CD14-positive monocyte (primary cell): ENCODE results near the gene JMJD7. TPM values are rescaled to one million over a fixed set of nuclear protein-coding genes. Genes with fewer than 3 reads are reported as not detected.

Source experiments
- DNase-seq, 3 donors: peaks; one replicate each; pipeline ENCODE4 v3.0.0-alpha.2; 2011 to 2022
- H2AFZ ChIP-seq: 2 replicates; pipeline ENCODE4 v1.6.0; 2012; ENCODE audit warnings: mild to moderate bottlenecking, low read depth, low read length, inconsistent platforms; ENCODE audit not compliant: insufficient read depth, poor library complexity, severe bottlenecking
- H3K27ac ChIP-seq, 2 donors: 1 replicate in 1 of 2; 2 replicates in 1 of 2; pipeline ENCODE4 v1.5.1; 2012 to 2013; ENCODE audit warnings: low read length in 2 of 2, control low read depth in 1 of 2, inconsistent platforms in 1 of 2, low read depth in 1 of 2, mild to moderate bottlenecking in 1 of 2
- H3K27me3 ChIP-seq, 2 donors: one replicate each; pipeline versions ENCODE4 v1.6.0 to v1.6.1; 2011 to 2013; ENCODE audit warnings: low read length in 2 of 2; ENCODE audit not compliant: control insufficient read depth in 2 of 2, insufficient read depth in 2 of 2
- H3K36me3 ChIP-seq, 2 donors: replicated peaks in 1 of 2; 1 replicate in 1 of 2; 2 replicates in 1 of 2; pipeline versions ENCODE4 v1.5.1 to v1.6.1; 2012 to 2013; ENCODE audit warnings: low read length in 2 of 2, control low read depth in 1 of 2, inconsistent platforms in 1 of 2, mild to moderate bottlenecking in 1 of 2; ENCODE audit not compliant: insufficient read depth in 2 of 2, control insufficient read depth in 1 of 2
- H3K4me1 ChIP-seq, 2 donors: 1 replicate in 1 of 2; 2 replicates in 1 of 2; pipeline versions ENCODE4 v1.5.1 to v1.6.1; 2012 to 2013; ENCODE audit warnings: low read length in 2 of 2, control low read depth in 1 of 2, inconsistent platforms in 1 of 2, mild to moderate bottlenecking in 1 of 2, moderate library complexity in 1 of 2; ENCODE audit not compliant: insufficient read depth in 2 of 2, control insufficient read depth in 1 of 2
- H3K4me2 ChIP-seq: replicated peaks from 2 replicates; pipeline ENCODE3; 2012; ENCODE audit warnings: low read length, moderate library complexity, mild to moderate bottlenecking; ENCODE audit not compliant: poor library complexity, severe bottlenecking; ENCODE audit errors: extremely low read depth
- H3K4me3 ChIP-seq, 3 experiments: fragments of 200-600 bp in 1 of 3; sonication (generic) in 1 of 3; replicated peaks in 1 of 3; 1 replicate in 2 of 3; 2 replicates in 1 of 3; pipeline ENCODE4 v1.5.1; 2011 to 2013; ENCODE audit warnings: low read length in 3 of 3, mild to moderate bottlenecking in 3 of 3, control low read depth in 2 of 3, low read depth in 2 of 3, inconsistent platforms in 1 of 3, moderate library complexity in 1 of 3
- H3K79me2 ChIP-seq: 2 replicates; pipeline ENCODE4 v1.6.0; 2012; ENCODE audit warnings: mild to moderate bottlenecking, control low read depth, inconsistent platforms, low read length, moderate library complexity; ENCODE audit not compliant: insufficient read depth
- H3K9ac ChIP-seq: 2 replicates; pipeline ENCODE4 v1.6.0; 2017; ENCODE audit warnings: low read length, mild to moderate bottlenecking; ENCODE audit not compliant: insufficient read depth, poor library complexity, severe bottlenecking
- H3K9me3 ChIP-seq, 2 donors: replicated peaks in 1 of 2; 1 replicate in 1 of 2; 2 replicates in 1 of 2; pipeline versions ENCODE4 v1.5.1 to v1.6.1; 2012 to 2013; ENCODE audit warnings: low read length in 2 of 2, control low read depth in 1 of 2; ENCODE audit not compliant: control insufficient read depth in 1 of 2, insufficient read depth in 1 of 2
- H4K20me1 ChIP-seq: 2 replicates; pipeline ENCODE4 v1.6.0; 2012; ENCODE audit warnings: mild to moderate bottlenecking, low read length, control low read depth, moderate library complexity; ENCODE audit not compliant: insufficient read depth
- H3K27ac Mint-ChIP-seq, 7 donors: one replicate each; pipeline ENCODE4 v1.8.0; 2020; ENCODE audit warnings: mild to moderate bottlenecking in 7 of 7, mixed read lengths in 7 of 7, moderate library complexity in 6 of 7, inconsistent platforms in 2 of 7
- H3K27me3 Mint-ChIP-seq, 3 donors: one replicate each; pipeline ENCODE4 v1.8.0; 2021 to 2022; ENCODE audit warnings: low read depth in 3 of 3, mild to moderate bottlenecking in 3 of 3, mixed read lengths in 3 of 3, moderate library complexity in 3 of 3, inconsistent platforms in 1 of 3
- H3K36me3 Mint-ChIP-seq, 2 donors: one replicate each; pipeline ENCODE4 v1.8.0; 2020; ENCODE audit warnings: mixed read lengths in 2 of 2, inconsistent platforms in 1 of 2, mild to moderate bottlenecking in 1 of 2
- H3K4me1 Mint-ChIP-seq: one replicate; pipeline ENCODE4 v1.8.0; 2020; ENCODE audit warnings: mild to moderate bottlenecking, mixed read lengths
- H3K4me3 Mint-ChIP-seq, 2 donors: one replicate each; pipeline ENCODE4 v1.8.0; 2020; ENCODE audit warnings: mild to moderate bottlenecking in 2 of 2, mixed read lengths in 2 of 2, moderate library complexity in 1 of 2
- H3K9me3 Mint-ChIP-seq, 7 donors: one replicate each; pipeline ENCODE4 v1.8.0; 2020 to 2022; ENCODE audit warnings: mixed read lengths in 7 of 7, mild to moderate bottlenecking in 6 of 7, moderate library complexity in 6 of 7, inconsistent platforms in 2 of 7
- CTCF ChIP-seq: fragments of 200-600 bp; IDR thresholded peaks from one replicate; pipeline ENCODE4 v1.8.0; 2022; ENCODE audit warnings: antibody characterized with exemption, mild to moderate bottlenecking
- WGBS: methylation state at CpG from one replicate; pipeline ENCODE4 v1.1.5; 2013; ENCODE audit warnings: missing lambda C conversion rate; ENCODE audit not compliant: insufficient coverage; 5-methylcytosine and 5-hydroxymethylcytosine counted together
- intact Hi-C, 2 donors: fragments of 100-400 bp; cut with micrococcal nuclease; formaldehyde crosslinking; loops; one replicate each; pipeline versions ENCODE4 v1.15.0 to v1.15.1; 2023
- polyA plus RNA-seq, 3 donors: library from polyadenylated mRNA; depleted of rRNA in 1 of 3; unstranded in 2 of 3; stranded (reverse) in 1 of 3; fragments of 300-500 nt in 2 of 3; fragments of >200 nt in 1 of 3; fragmentation: Illumina TruSeq in 2 of 3; gene quantifications; 1 replicate in 2 of 3; 2 replicates in 1 of 3; pipeline ENCODE4 v1.2.3, GENCODE V29; 2012 to 2021

Gene JMJD7
- polyA plus RNA-seq, 3 donors: 11.3 to 18.8 (median 15.2) TPM

GRCh38 chr15:41876689-41877088 is 48.8 kb downstream of the JMJD7 start:
- no peaks in the 10 kb centered on the region for H3K36me3 ChIP-seq
- peaks cover 4 to 21% of the 10 kb centered on the region in 2 donors for H3K27me3 ChIP-seq
- H2AFZ ChIP-seq: no peak overlapping the region
- 87% methylated on average over 9 of the region's 12 CpGs for WGBS
- no peak for TF ChIP-seq CTCF
- H3K79me2 ChIP-seq: no peaks in the 10 kb centered on the region
- H4K20me1 ChIP-seq: no peaks in the 10 kb centered on the region
- Mint-ChIP-seq H3K27me3 (peaks cover 21 to 27% (median 22%) of the 10 kb centered on the region in 3 donors), H3K9me3 (peaks cover 0 to 3% (median 0%) of the 10 kb centered on the region in 7 donors), H3K36me3 (peaks cover 6 to 9% of the 10 kb centered on the region in 2 donors), H3K4me3 (no peak overlapping the region), H3K4me1 (peaks cover 5% of the 10 kb centered on the region), H3K27ac (no peak overlapping the region)
- no peaks in the 10 kb centered on the region for H3K4me1 ChIP-seq
- H3K27ac ChIP-seq: no peak overlapping the region
- DNase-seq: no peak
- no peaks in the 10 kb centered on the region for H3K9me3 ChIP-seq
- H3K9ac ChIP-seq: no peak overlapping the region
- H3K4me2 ChIP-seq: no peak overlapping the region
- H3K4me3 ChIP-seq: no peak overlapping the region
- intact Hi-C loops: no loop called here

GRCh38 chr15:41877631-41878354 is 49.9 kb downstream of the JMJD7 start:
- no peaks in the 10 kb centered on the region for H4K20me1 ChIP-seq
- H3K4me3 Mint-ChIP-seq: no peak overlapping the region
- no peak overlapping the region for H3K4me3 ChIP-seq
- intact Hi-C loops: no loop called here
- WGBS: 89% methylated on average over 13 of the region's 13 CpGs
- peaks cover 0 to 5% (median 0%) of the 10 kb centered on the region in 7 donors for H3K9me3 Mint-ChIP-seq
- no peaks in the 10 kb centered on the region for H3K9me3 ChIP-seq
- H3K36me3 ChIP-seq: no peaks in the 10 kb centered on the region
- peaks cover 6 to 13% of the 10 kb centered on the region in 2 donors for H3K36me3 Mint-ChIP-seq
- DNase-seq: no peak
- H3K79me2 ChIP-seq: no peaks in the 10 kb centered on the region
- H3K27me3 ChIP-seq: peaks cover 4 to 29% of the 10 kb centered on the region in 2 donors
- H3K9ac ChIP-seq: no peak overlapping the region
- peak overlapping the region in 1 of 7 donors; percentile 32 for H3K27ac Mint-ChIP-seq
- H3K27ac ChIP-seq: no peak overlapping the region
- H3K27me3 Mint-ChIP-seq: peaks cover 26 to 38% (median 30%) of the 10 kb centered on the region in 3 donors
- H3K4me1 Mint-ChIP-seq: peaks cover 8% of the 10 kb centered on the region
- peaks cover 0 to 2% of the 10 kb centered on the region in 2 donors for H3K4me1 ChIP-seq
- TF ChIP-seq CTCF: no peak
- no peak overlapping the region for H2AFZ ChIP-seq
- no peak overlapping the region for H3K4me2 ChIP-seq
